PC-3 (cell line): Measurements from ENCODE around the gene SLITRK3.

ENCODE experiments used
- EZH2 ChIP-seq: fragments of 300-600 bp; sonication (generic); IDR thresholded peaks from one replicate; pipeline ENCODE4 v1.6.1; 2017; ENCODE audit warnings: antibody characterized with exemption, mild to moderate bottlenecking, low read length; ENCODE audit not compliant: unreplicated experiment
- TF ChIP-seq, protein P1 (sequence below): fragments of 300-600 bp; sonication (generic); conservative IDR thresholded peaks from 2 replicates; pipeline ENCODE4 v1.5.1; 2017; ENCODE audit warnings: antibody characterized with exemption, low read depth, mild to moderate bottlenecking, low read length

GRCh38 chr3:165211721-165212120, 15.5 kb upstream of the SLITRK3 start:
- TF ChIP-seq, protein P1, sequence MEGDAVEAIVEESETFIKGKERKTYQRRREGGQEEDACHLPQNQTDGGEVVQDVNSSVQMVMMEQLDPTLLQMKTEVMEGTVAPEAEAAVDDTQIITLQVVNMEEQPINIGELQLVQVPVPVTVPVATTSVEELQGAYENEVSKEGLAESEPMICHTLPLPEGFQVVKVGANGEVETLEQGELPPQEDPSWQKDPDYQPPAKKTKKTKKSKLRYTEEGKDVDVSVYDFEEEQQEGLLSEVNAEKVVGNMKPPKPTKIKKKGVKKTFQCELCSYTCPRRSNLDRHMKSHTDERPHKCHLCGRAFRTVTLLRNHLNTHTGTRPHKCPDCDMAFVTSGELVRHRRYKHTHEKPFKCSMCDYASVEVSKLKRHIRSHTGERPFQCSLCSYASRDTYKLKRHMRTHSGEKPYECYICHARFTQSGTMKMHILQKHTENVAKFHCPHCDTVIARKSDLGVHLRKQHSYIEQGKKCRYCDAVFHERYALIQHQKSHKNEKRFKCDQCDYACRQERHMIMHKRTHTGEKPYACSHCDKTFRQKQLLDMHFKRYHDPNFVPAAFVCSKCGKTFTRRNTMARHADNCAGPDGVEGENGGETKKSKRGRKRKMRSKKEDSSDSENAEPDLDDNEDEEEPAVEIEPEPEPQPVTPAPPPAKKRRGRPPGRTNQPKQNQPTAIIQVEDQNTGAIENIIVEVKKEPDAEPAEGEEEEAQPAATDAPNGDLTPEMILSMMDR, result no peak
- no peak for TF ChIP-seq EZH2
